Naive thymus-derived CD8-positive, alpha-beta T cell (primary cell): Measurements from ENCODE around the gene NHS. TPM values are rescaled to one million over a fixed set of nuclear protein-coding genes. Genes with fewer than 3 reads are reported as not detected.
A peak's percentile ranks its signal among the peaks of the same experiment; 100 is the strongest.

ENCODE experiments used
- ATAC-seq, 2 donors: fragments of 150-1000 bp; cut with Tn5 transposase in 1 of 2; sonication (Bioruptor Pico), chemical (Tn5 transposase) in 1 of 2; 1 replicate in 1 of 2; 2 replicates in 1 of 2; pipeline ENCODE4 v1.10.0; 2021; ENCODE audit warnings: mild to moderate bottlenecking in 2 of 2, moderate library complexity in 2 of 2
- POLR2A ChIA-PET: fragments of 350-600 bp; sonication (Branson Sonifier 250); formaldehyde crosslinking; loops from one replicate; lab custom pipeline; 2021; ENCODE audit warnings: antibody characterized with exemption; lab: Charles Lee
- DNase-seq, 10 donors: peaks; one replicate each; pipeline versions ENCODE4 v3.0.0 to v3.0.0-alpha.2; 2020 to 2022
- H3K27ac Mint-ChIP-seq, 10 donors: one replicate each; pipeline ENCODE4 v1.8.0; 2020 to 2022; ENCODE audit warnings: mild to moderate bottlenecking in 10 of 10, mixed read lengths in 10 of 10, moderate library complexity in 4 of 10, inconsistent platforms in 1 of 10
- H3K27me3 Mint-ChIP-seq, 5 donors: one replicate each; pipeline ENCODE4 v1.8.0; 2021 to 2022; ENCODE audit warnings: mixed read lengths in 5 of 5
- H3K36me3 Mint-ChIP-seq, 3 donors: one replicate each; pipeline ENCODE4 v1.8.0; 2020 to 2022; ENCODE audit warnings: mixed read lengths in 3 of 3, mild to moderate bottlenecking in 2 of 3, inconsistent platforms in 1 of 3
- H3K4me1 Mint-ChIP-seq, 4 donors: one replicate each; pipeline ENCODE4 v1.8.0; 2021 to 2022; ENCODE audit warnings: mixed read lengths in 4 of 4
- H3K4me3 Mint-ChIP-seq, 10 donors: one replicate each; pipeline ENCODE4 v1.8.0; 2020 to 2022; ENCODE audit warnings: mild to moderate bottlenecking in 10 of 10, mixed read lengths in 10 of 10, moderate library complexity in 6 of 10, inconsistent platforms in 1 of 10
- H3K9me3 Mint-ChIP-seq, 9 donors: one replicate each; pipeline ENCODE4 v1.8.0; 2020 to 2022; ENCODE audit warnings: mixed read lengths in 9 of 9, mild to moderate bottlenecking in 3 of 9, inconsistent platforms in 1 of 9, moderate library complexity in 1 of 9
- polyA plus RNA-seq, 3 donors: library from polyadenylated mRNA; unstranded; fragments of 300-500 nt; fragmentation: Illumina TruSeq; gene quantifications; one replicate each; pipeline ENCODE4 v1.2.3, GENCODE V29; 2021
- total RNA-seq, 8 experiments: library from RNA in 2 of 8; stranded (reverse) in 2 of 8; gene quantifications; one replicate each; pipeline ENCODE4 v1.2.3 and lab custom pipeline; 2021 to 2026

The NHS gene
- total and polyA plus RNA-seq, 5 experiments from 2014 or later = 1.0 TPM; not detected in 4

GRCh38 chrX:17610788-17611187 is 235.8 kb downstream of the NHS start:
- H3K27ac Mint-ChIP-seq = no peak overlapping the region
- DNase-seq (no peak), ATAC-seq (no peak)
- H3K9me3 Mint-ChIP-seq = no peaks in the 10 kb centered on the region
- H3K36me3 Mint-ChIP-seq = no peaks in the 10 kb centered on the region
- POLR2A ChIA-PET = no interaction called here
- H3K4me1 Mint-ChIP-seq = peaks cover 8 to 32% (median 20%) of the 10 kb centered on the region in 4 donors
- H3K4me3 Mint-ChIP-seq = no peak overlapping the region
- no peaks in the 10 kb centered on the region for H3K27me3 Mint-ChIP-seq

- Mint-ChIP-seq H3K4me3 (peak overlapping the region in 2 of 10 donors; percentile 6 to 21), H3K4me1 (peaks cover 8 to 31% (median 20%) of the 10 kb centered on the region in 4 donors), H3K36me3 (no peaks in the 10 kb centered on the region), H3K27ac (peak overlapping the region in 4 of 10 donors; percentile 1 to 57 (median 19)), H3K9me3 (no peaks in the 10 kb centered on the region), H3K27me3 (no peaks in the 10 kb centered on the region)
- no peak for DNase-seq
- POLR2A ChIA-PET = no interaction called here
- ATAC-seq = no peak
Measured at GRCh38 chrX:17613979-17614588, 239.1 kb downstream of the NHS start.

- ATAC-seq (no peak), DNase-seq (no peak)
- H3K36me3 Mint-ChIP-seq = no peaks in the 10 kb centered on the region
- H3K27ac Mint-ChIP-seq = no peak overlapping the region
- peaks cover 8 to 29% (median 18%) of the 10 kb centered on the region in 4 donors for H3K4me1 Mint-ChIP-seq
- POLR2A ChIA-PET = no interaction called here
- H3K9me3 Mint-ChIP-seq = peaks cover 0 to 4% (median 0%) of the 10 kb centered on the region in 9 donors
- no peaks in the 10 kb centered on the region for H3K27me3 Mint-ChIP-seq
- H3K4me3 Mint-ChIP-seq = no peak overlapping the region
Measured at GRCh38 chrX:17616936-17617335, 241.9 kb downstream of the NHS start.

GRCh38 chrX:17617806-17618205 is 242.8 kb downstream of the NHS start:
- no peak overlapping the region for H3K27ac Mint-ChIP-seq
- DNase-seq = no peak
- H3K27me3 Mint-ChIP-seq = no peaks in the 10 kb centered on the region
- POLR2A ChIA-PET = no interaction called here
- no peak overlapping the region for H3K4me3 Mint-ChIP-seq
- no peaks in the 10 kb centered on the region for H3K36me3 Mint-ChIP-seq
- ATAC-seq = no peak
- peaks cover 0 to 4% (median 0%) of the 10 kb centered on the region in 9 donors for H3K9me3 Mint-ChIP-seq
- peaks cover 7 to 20% (median 13%) of the 10 kb centered on the region in 4 donors for H3K4me1 Mint-ChIP-seq

GRCh38 chrX:17621566-17622270 is 246.7 kb downstream of the NHS start:
- Mint-ChIP-seq H3K36me3 (no peaks in the 10 kb centered on the region), H3K4me3 (no peak overlapping the region), H3K9me3 (peaks cover 0 to 4% (median 0%) of the 10 kb centered on the region in 9 donors), H3K27ac (no peak overlapping the region), H3K4me1 (no peaks in the 10 kb centered on the region), H3K27me3 (no peaks in the 10 kb centered on the region)
- POLR2A ChIA-PET = no interaction called here
- no peak for ATAC-seq
- no peak for DNase-seq

- H3K9me3 Mint-ChIP-seq = peaks cover 0 to 4% (median 0%) of the 10 kb centered on the region in 9 donors
- H3K27ac Mint-ChIP-seq = no peak overlapping the region
- DNase-seq (no peak), ATAC-seq (no peak)
- no peaks in the 10 kb centered on the region for H3K27me3 Mint-ChIP-seq
- no peaks in the 10 kb centered on the region for H3K36me3 Mint-ChIP-seq
- POLR2A ChIA-PET = no interaction called here
- H3K4me3 Mint-ChIP-seq = no peak overlapping the region
- no peaks in the 10 kb centered on the region for H3K4me1 Mint-ChIP-seq
Measured at GRCh38 chrX:17622331-17622730, 247.3 kb downstream of the NHS start.

GRCh38 chrX:17623750-17624149 is 248.8 kb downstream of the NHS start:
- H3K27ac Mint-ChIP-seq = no peak overlapping the region
- H3K9me3 Mint-ChIP-seq = peaks cover 0 to 4% (median 0%) of the 10 kb centered on the region in 9 donors
- no peak for ATAC-seq
- POLR2A ChIA-PET = no interaction called here
- no peaks in the 10 kb centered on the region for H3K4me1 Mint-ChIP-seq
- H3K4me3 Mint-ChIP-seq = no peak overlapping the region
- H3K36me3 Mint-ChIP-seq = no peaks in the 10 kb centered on the region
- H3K27me3 Mint-ChIP-seq = no peaks in the 10 kb centered on the region
- no peak for DNase-seq

- Mint-ChIP-seq H3K9me3 (peaks cover 0 to 2% (median 0%) of the 10 kb centered on the region in 9 donors), H3K4me3 (no peak overlapping the region), H3K36me3 (no peaks in the 10 kb centered on the region), H3K4me1 (no peaks in the 10 kb centered on the region), H3K27ac (no peak overlapping the region), H3K27me3 (no peaks in the 10 kb centered on the region)
- POLR2A ChIA-PET = no interaction called here
- DNase-seq (no peak), ATAC-seq (no peak)
Measured at GRCh38 chrX:17627026-17627425, 252.0 kb downstream of the NHS start.

GRCh38 chrX:17628976-17629375 is 254.0 kb downstream of the NHS start:
- Mint-ChIP-seq H3K4me3 (no peak overlapping the region), H3K9me3 (peaks cover 0 to 2% (median 0%) of the 10 kb centered on the region in 9 donors), H3K27me3 (no peaks in the 10 kb centered on the region), H3K36me3 (no peaks in the 10 kb centered on the region), H3K27ac (no peak overlapping the region), H3K4me1 (peaks cover 0 to 6% (median 2%) of the 10 kb centered on the region in 4 donors)
- POLR2A ChIA-PET = no interaction called here
- DNase-seq = no peak
- no peak for ATAC-seq

- Mint-ChIP-seq H3K4me1 (peaks cover 0 to 6% (median 2%) of the 10 kb centered on the region in 4 donors), H3K36me3 (no peaks in the 10 kb centered on the region), H3K27me3 (no peaks in the 10 kb centered on the region), H3K9me3 (peaks cover 0 to 5% (median 0%) of the 10 kb centered on the region in 9 donors), H3K4me3 (no peak overlapping the region), H3K27ac (no peak overlapping the region)
- DNase-seq (no peak), ATAC-seq (no peak)
- POLR2A ChIA-PET = no interaction called here
Measured at GRCh38 chrX:17629519-17629918, 254.5 kb downstream of the NHS start.

- Mint-ChIP-seq H3K4me3 (no peak overlapping the region), H3K27ac (no peak overlapping the region), H3K9me3 (peaks cover 0 to 5% (median 0%) of the 10 kb centered on the region in 9 donors), H3K27me3 (no peaks in the 10 kb centered on the region), H3K36me3 (no peaks in the 10 kb centered on the region), H3K4me1 (peaks cover 0 to 6% (median 2%) of the 10 kb centered on the region in 4 donors)
- no peak for ATAC-seq
- DNase-seq = no peak
- POLR2A ChIA-PET = no interaction called here
Measured at GRCh38 chrX:17631647-17632046, 256.6 kb downstream of the NHS start.

GRCh38 chrX:17632942-17633341 is 257.9 kb downstream of the NHS start:
- Mint-ChIP-seq H3K36me3 (no peaks in the 10 kb centered on the region), H3K27me3 (no peaks in the 10 kb centered on the region), H3K27ac (peak overlapping the region in 4 of 10 donors; percentile 3 to 85 (median 58)), H3K4me3 (peak overlapping the region in 4 of 10 donors; percentile 8 to 36 (median 17)), H3K4me1 (peaks cover 0 to 6% (median 2%) of the 10 kb centered on the region in 4 donors), H3K9me3 (peaks cover 0 to 5% (median 0%) of the 10 kb centered on the region in 9 donors)
- ATAC-seq = no peak
- no peak for DNase-seq
- POLR2A ChIA-PET = no interaction called here

- Mint-ChIP-seq H3K4me3 (peak overlapping the region in 2 of 10 donors; percentile 24 to 36), H3K27me3 (no peaks in the 10 kb centered on the region), H3K36me3 (no peaks in the 10 kb centered on the region), H3K27ac (peak overlapping the region in 3 of 10 donors; percentile 36 to 85 (median 81)), H3K9me3 (peaks cover 0 to 3% (median 0%) of the 10 kb centered on the region in 9 donors), H3K4me1 (peaks cover 0 to 6% (median 2%) of the 10 kb centered on the region in 4 donors)
- POLR2A ChIA-PET = no interaction called here
- ATAC-seq = no peak
- DNase-seq = no peak
Measured at GRCh38 chrX:17633546-17633945, 258.5 kb downstream of the NHS start.
